ENCODE measurements around the gene GOLGA3.
"Not testable (repeated sequence)": the region's sequence is repeated elsewhere in the genome, so short reads cannot be mapped to it uniquely, and the experiment has no call there.

GOLGA3 gene

GRCh38 chr12:132856581-132856980 is 27.9 kb upstream of the GOLGA3 start:
- CTCF ChIA-PET, result interaction anchor here (0.6 kb wide), 1 partner anchor 11 kb away, joined by 3 read pairs; no protein-coding TSS in a partner anchor
- POLR2A ChIA-PET, result no interaction called here
- no peak for TF ChIP-seq SP1 (IDR thresholded peaks at IDR 0.05)
- TF ChIP-seq SUZ12 (IDR thresholded peaks at IDR 0.05), result no peak
- no peak for TF ChIP-seq ZNF384 (IDR thresholded peaks at IDR 0.05)
- no peak for TF ChIP-seq ARNT (IDR thresholded peaks at IDR 0.05)
- TF ChIP-seq FOXK2 (IDR thresholded peaks at IDR 0.05), result no peak
- no peak for TF ChIP-seq FOXM1 (IDR thresholded peaks at IDR 0.05; ENCODE audit: borderline replicate concordance)
- TF ChIP-seq ELF4 (IDR thresholded peaks at IDR 0.05), result no peak
- no peak for TF ChIP-seq L3MBTL2 (conservative IDR thresholded peaks at IDR 0.05)
- TF ChIP-seq TARDBP (IDR thresholded peaks at IDR 0.05), result no peak
- TF ChIP-seq HDGF (IDR thresholded peaks at IDR 0.05; ENCODE audit: borderline replicate concordance), result no peak
- TF ChIP-seq CTBP1 (IDR thresholded peaks at IDR 0.05; ENCODE audit: borderline replicate concordance), result no peak
- no peak for TF ChIP-seq FOXA1 (IDR thresholded peaks at IDR 0.05)
- TF ChIP-seq, protein P1, sequence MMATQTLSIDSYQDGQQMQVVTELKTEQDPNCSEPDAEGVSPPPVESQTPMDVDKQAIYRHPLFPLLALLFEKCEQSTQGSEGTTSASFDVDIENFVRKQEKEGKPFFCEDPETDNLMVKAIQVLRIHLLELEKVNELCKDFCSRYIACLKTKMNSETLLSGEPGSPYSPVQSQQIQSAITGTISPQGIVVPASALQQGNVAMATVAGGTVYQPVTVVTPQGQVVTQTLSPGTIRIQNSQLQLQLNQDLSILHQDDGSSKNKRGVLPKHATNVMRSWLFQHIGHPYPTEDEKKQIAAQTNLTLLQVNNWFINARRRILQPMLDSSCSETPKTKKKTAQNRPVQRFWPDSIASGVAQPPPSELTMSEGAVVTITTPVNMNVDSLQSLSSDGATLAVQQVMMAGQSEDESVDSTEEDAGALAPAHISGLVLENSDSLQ (IDR thresholded peaks at IDR 0.05), result no peak

GRCh38 chr12:132855211-132855610 is 26.5 kb upstream of the GOLGA3 start:
- POLR2A ChIA-PET; DNase-seq (ENCODE audit: extremely low spot score); CTCF ChIA-PET: not testable (repeated sequence)

More at GRCh38 chr12:132856581-132856980, 27.9 kb upstream of the GOLGA3 start:
- DNase-seq (ENCODE audit: extremely low spot score), result no peak

DNA sequence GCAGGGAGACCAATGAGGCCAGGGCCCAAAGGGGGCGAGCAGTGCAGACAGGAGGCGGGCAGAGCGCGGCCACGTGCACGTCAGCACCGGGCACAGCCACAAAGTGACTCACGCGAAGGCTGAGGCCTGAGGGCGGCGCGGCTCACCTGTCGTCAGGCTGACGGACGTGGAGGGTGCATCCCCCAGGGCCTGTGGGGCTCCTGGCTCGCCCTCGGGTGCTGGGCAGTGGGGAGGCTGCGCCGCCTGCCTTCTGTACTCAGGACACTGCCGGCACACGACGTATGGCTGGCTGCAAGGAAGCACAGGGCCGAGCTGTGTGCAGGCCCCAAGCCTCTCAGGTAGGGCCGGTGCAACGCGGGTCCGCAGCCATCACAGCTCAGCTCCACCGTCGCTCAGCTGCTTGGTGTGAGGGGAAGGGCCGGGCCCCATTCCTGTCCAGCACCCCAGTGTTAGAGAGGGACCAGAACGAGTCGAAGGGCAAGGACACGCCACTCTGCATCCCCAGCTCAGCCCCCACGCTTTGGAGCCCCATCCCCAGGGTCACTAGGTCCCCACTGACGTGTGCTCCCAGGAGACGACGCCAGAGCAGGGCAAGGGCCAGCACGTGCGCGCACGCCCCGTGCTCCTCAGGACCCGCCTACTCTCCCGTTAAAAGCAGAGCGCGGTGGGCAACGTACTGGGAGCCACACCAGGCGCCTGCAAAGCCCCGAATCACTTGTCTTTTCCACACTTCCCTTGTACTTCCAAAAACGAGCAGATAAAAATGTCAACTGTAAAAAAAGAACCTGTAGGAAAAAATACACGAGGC is 24.8 kb upstream of the GOLGA3 start:
- CTCF ChIA-PET, result no interaction called here
- no peak for DNase-seq (ENCODE audit: extremely low spot score)
- POLR2A ChIA-PET, result interaction anchor here (1.0 kb wide), 1 partner anchor 176 kb away, joined by 3 read pairs; no protein-coding TSS in a partner anchor
- no peak for TF ChIP-seq FOXM1 (IDR thresholded peaks at IDR 0.05; ENCODE audit: borderline replicate concordance)
- TF ChIP-seq FOXK2 (IDR thresholded peaks at IDR 0.05), result no peak
- no peak for TF ChIP-seq ELF4 (IDR thresholded peaks at IDR 0.05)
- no peak for TF ChIP-seq CTBP1 (IDR thresholded peaks at IDR 0.05; ENCODE audit: borderline replicate concordance)
- TF ChIP-seq L3MBTL2 (conservative IDR thresholded peaks at IDR 0.05), result no peak

- DNase-seq (ENCODE audit: extremely low spot score), result no peak
- ChIA-PET CTCF (no interaction called here), POLR2A (no interaction called here)
- TF ChIP-seq ELF4 (IDR thresholded peaks at IDR 0.05), result no peak
- no peak for TF ChIP-seq ZNF384 (IDR thresholded peaks at IDR 0.05)
- no peak for TF ChIP-seq FOXM1 (IDR thresholded peaks at IDR 0.05; ENCODE audit: borderline replicate concordance)
- TF ChIP-seq HDGF (IDR thresholded peaks at IDR 0.05; ENCODE audit: borderline replicate concordance), result no peak
- TF ChIP-seq NFRKB (IDR thresholded peaks at IDR 0.05), result no peak
- no peak for TF ChIP-seq CTBP1 (IDR thresholded peaks at IDR 0.05; ENCODE audit: borderline replicate concordance)
- TF ChIP-seq SP1 (IDR thresholded peaks at IDR 0.05), result no peak
- TF ChIP-seq FOXA1 (IDR thresholded peaks at IDR 0.05), result no peak
- TF ChIP-seq L3MBTL2 (conservative IDR thresholded peaks at IDR 0.05), result no peak
- no peak for TF ChIP-seq FOXK2 (IDR thresholded peaks at IDR 0.05)
- no peak for TF ChIP-seq BHLHE40 (IDR thresholded peaks at IDR 0.05; ENCODE audit: borderline replicate concordance)
- no peak for TF ChIP-seq SUZ12 (IDR thresholded peaks at IDR 0.05)
- no peak for TF ChIP-seq TARDBP (IDR thresholded peaks at IDR 0.05)
- no peak for TF ChIP-seq LEF1 (IDR thresholded peaks at IDR 0.05; ENCODE audit: borderline replicate concordance)
- TF ChIP-seq, protein P1 (IDR thresholded peaks at IDR 0.05), result no peak
- no peak for TF ChIP-seq ARNT (IDR thresholded peaks at IDR 0.05)
Observed at GRCh38 chr12:132852496-132852895, 23.8 kb upstream of the GOLGA3 start.

- no peak for DNase-seq (ENCODE audit: extremely low spot score)
- CTCF ChIA-PET, result no interaction called here
- POLR2A ChIA-PET, result no interaction called here
- no peak for TF ChIP-seq ELF4 (IDR thresholded peaks at IDR 0.05)
- TF ChIP-seq TARDBP (IDR thresholded peaks at IDR 0.05), result no peak
- TF ChIP-seq L3MBTL2 (conservative IDR thresholded peaks at IDR 0.05), result no peak
- no peak for TF ChIP-seq SP1 (IDR thresholded peaks at IDR 0.05)
- TF ChIP-seq BHLHE40 (IDR thresholded peaks at IDR 0.05; ENCODE audit: borderline replicate concordance), result no peak
- TF ChIP-seq ARNT (IDR thresholded peaks at IDR 0.05), result no peak
- TF ChIP-seq SUZ12 (IDR thresholded peaks at IDR 0.05), result no peak
- no peak for TF ChIP-seq ZNF384 (IDR thresholded peaks at IDR 0.05)
- no peak for TF ChIP-seq FOXM1 (IDR thresholded peaks at IDR 0.05; ENCODE audit: borderline replicate concordance)
- no peak for TF ChIP-seq HDGF (IDR thresholded peaks at IDR 0.05; ENCODE audit: borderline replicate concordance)
- no peak for TF ChIP-seq LEF1 (IDR thresholded peaks at IDR 0.05; ENCODE audit: borderline replicate concordance)
- TF ChIP-seq FOXK2 (IDR thresholded peaks at IDR 0.05), result no peak
- no peak for TF ChIP-seq CTBP1 (IDR thresholded peaks at IDR 0.05; ENCODE audit: borderline replicate concordance)
- TF ChIP-seq FOXA1 (IDR thresholded peaks at IDR 0.05), result no peak
- TF ChIP-seq, protein P1 (IDR thresholded peaks at IDR 0.05), result no peak
- no peak for TF ChIP-seq NFRKB (IDR thresholded peaks at IDR 0.05)
Observed at GRCh38 chr12:132851465-132851864, 22.8 kb upstream of the GOLGA3 start.

- ChIA-PET POLR2A (no interaction called here), CTCF (no interaction called here)
- no peak for TF ChIP-seq NFRKB (IDR thresholded peaks at IDR 0.05)
- TF ChIP-seq ARNT (IDR thresholded peaks at IDR 0.05), result no peak
- no peak for TF ChIP-seq FOXA1 (IDR thresholded peaks at IDR 0.05)
- no peak for TF ChIP-seq HDGF (IDR thresholded peaks at IDR 0.05; ENCODE audit: borderline replicate concordance)
- no peak for TF ChIP-seq ZNF384 (IDR thresholded peaks at IDR 0.05)
- TF ChIP-seq ELF4 (IDR thresholded peaks at IDR 0.05), result no peak
- TF ChIP-seq SUZ12 (IDR thresholded peaks at IDR 0.05), result no peak
- TF ChIP-seq BHLHE40 (IDR thresholded peaks at IDR 0.05; ENCODE audit: borderline replicate concordance), result no peak
- DNase-seq (ENCODE audit: extremely low spot score), result no peak
Observed at GRCh38 chr12:132850291-132850690, 21.6 kb upstream of the GOLGA3 start.

All from HEK293T (cell line).